NB4 (cell line): Measurements from ENCODE around the gene CCDC159.
"Not testable (repeated sequence)": the region's sequence is repeated elsewhere in the genome, so short reads cannot be mapped to it uniquely, and the experiment has no call there.

Source experiments
- MYC ChIP-seq: IDR thresholded peaks from 2 replicates; pipeline ENCODE4 v1.6.1; 2011; ENCODE audit warnings: low read depth, low read length
- POLR2A ChIP-seq: IDR thresholded peaks from 2 replicates; pipeline ENCODE4 v1.6.1; 2011; ENCODE audit warnings: mild to moderate bottlenecking; ENCODE audit not compliant: insufficient read length; ENCODE audit errors: extremely low read depth
- TF ChIP-seq, protein P1 (sequence below): IDR thresholded peaks from one replicate; pipeline ENCODE4 v1.5.1; 2012; ENCODE audit warnings: low read depth, low read length
- TF ChIP-seq, protein P2 (sequence below): IDR thresholded peaks from 2 replicates; pipeline ENCODE4 v1.6.1; 2011; ENCODE audit warnings: low read depth, low read length

DNA sequence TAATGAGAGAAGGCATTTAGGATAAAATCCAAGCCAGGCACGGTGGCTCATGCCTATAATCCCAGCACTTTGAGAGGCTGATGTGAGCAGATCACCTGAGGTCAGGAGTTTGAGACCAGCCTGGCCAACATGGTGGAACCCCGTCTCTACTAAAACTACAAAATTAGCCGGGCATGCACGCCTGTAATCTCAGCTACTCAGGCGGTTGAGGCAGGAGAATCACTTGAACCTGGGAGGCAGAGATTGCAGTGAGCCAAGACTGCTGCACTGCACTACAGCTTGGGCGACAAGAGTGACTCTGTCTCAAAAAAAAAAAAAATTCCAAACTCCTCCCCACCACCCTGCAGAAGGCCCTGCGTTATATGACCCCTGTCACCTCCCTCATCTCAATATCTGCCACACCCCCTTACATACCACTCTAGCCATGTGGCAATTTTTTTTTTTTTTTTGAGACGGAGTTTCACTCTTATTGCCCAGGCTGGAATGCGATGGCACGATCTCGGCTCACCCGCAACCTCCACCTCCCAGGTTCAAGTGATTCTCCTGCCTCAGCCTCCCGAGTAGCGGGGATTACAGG is 33.0 kb downstream of the CCDC159 start:
- TF ChIP-seq, protein P1, sequence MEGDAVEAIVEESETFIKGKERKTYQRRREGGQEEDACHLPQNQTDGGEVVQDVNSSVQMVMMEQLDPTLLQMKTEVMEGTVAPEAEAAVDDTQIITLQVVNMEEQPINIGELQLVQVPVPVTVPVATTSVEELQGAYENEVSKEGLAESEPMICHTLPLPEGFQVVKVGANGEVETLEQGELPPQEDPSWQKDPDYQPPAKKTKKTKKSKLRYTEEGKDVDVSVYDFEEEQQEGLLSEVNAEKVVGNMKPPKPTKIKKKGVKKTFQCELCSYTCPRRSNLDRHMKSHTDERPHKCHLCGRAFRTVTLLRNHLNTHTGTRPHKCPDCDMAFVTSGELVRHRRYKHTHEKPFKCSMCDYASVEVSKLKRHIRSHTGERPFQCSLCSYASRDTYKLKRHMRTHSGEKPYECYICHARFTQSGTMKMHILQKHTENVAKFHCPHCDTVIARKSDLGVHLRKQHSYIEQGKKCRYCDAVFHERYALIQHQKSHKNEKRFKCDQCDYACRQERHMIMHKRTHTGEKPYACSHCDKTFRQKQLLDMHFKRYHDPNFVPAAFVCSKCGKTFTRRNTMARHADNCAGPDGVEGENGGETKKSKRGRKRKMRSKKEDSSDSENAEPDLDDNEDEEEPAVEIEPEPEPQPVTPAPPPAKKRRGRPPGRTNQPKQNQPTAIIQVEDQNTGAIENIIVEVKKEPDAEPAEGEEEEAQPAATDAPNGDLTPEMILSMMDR: not testable (repeated sequence)
- not testable (repeated sequence) for TF ChIP-seq POLR2A, MYC
- TF ChIP-seq, protein P2, sequence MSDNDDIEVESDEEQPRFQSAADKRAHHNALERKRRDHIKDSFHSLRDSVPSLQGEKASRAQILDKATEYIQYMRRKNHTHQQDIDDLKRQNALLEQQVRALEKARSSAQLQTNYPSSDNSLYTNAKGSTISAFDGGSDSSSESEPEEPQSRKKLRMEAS: not testable (repeated sequence)
